Measurements from ENCODE around the gene SORBS1.

Gene SORBS1

GRCh38 chr10:95502377-95502776 is 58.8 kb downstream of the SORBS1 start:
- Histone ChIP-seq H3K36me3 (ENCODE audit: control insufficient read depth, insufficient read depth, low read length) (no peaks in the 10 kb centered on the region), H3K4me1 (ENCODE audit: control insufficient read depth, insufficient read depth, low read length, poor library complexity, severe bottlenecking) (peaks cover 6% of the 10 kb centered on the region), H3K4me3 (ENCODE audit: extremely low read depth, insufficient read depth, low read length, poor library complexity, severe bottlenecking) (no peak overlapping the region), H3K27ac (ENCODE audit: low read depth, low read length, severe bottlenecking) (no peak overlapping the region), H3K9me3 (ENCODE audit: control insufficient read depth, low read length) (no peaks in the 10 kb centered on the region)
- WGBS, 2 experiments (ENCODE audit: insufficient coverage in 2 of 2) = 100% methylated on average over 1 of the region's 1 CpG; no CpG with 5 or more reads in 1 of the 2 experiments

DNA sequence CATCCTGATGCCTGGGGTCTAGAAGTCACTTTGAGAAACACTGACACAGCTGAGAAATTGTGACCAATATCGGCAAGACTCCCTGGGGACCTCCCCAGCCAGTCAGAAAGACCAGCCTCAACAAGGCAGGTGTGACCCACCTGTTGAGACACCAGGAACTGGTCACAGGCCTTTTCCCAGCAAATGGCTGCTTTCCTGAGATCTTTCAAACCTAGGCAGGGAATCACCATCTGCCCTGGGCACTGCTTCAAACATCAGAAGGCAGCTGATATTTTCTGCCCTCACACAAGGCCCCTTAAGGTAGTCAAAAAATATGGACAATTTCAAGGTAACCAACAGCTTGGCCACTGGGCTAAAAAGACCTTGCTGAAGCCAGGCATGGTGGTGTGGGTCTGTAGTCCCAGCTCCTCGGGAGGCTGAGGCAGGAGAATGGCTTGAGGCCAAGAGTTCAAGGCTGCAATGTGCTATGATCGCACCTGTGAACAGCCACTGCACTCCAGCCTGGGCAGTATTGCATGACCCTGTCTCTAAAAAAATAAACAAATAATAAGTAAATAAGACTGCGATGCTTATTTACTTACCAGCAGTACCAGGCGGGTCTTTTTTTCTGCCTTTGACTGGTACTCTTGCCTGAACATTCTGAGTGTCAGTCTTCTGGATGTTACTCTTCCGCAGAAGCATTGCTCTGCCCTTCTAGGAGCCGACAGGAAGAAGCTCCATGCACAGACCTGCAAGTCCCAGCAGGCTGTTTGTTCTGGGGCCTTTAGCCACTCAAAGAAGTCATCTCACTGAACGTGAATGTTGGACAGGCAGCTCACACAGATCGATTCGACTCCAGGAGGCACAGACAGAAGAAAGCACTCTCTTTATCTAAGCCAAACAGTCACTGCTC is 59.7 kb downstream of the SORBS1 start:
- H3K27ac ChIP-seq (ENCODE audit: low read depth, low read length, severe bottlenecking) = no peak overlapping the region
- no peaks in the 10 kb centered on the region for H3K36me3 ChIP-seq (ENCODE audit: control insufficient read depth, insufficient read depth, low read length)
- no peaks in the 10 kb centered on the region for H3K9me3 ChIP-seq (ENCODE audit: control insufficient read depth, low read length)
- H3K4me1 ChIP-seq (ENCODE audit: control insufficient read depth, insufficient read depth, low read length, poor library complexity, severe bottlenecking) = peaks cover 6% of the 10 kb centered on the region
- 71 to 80% methylated on average over 7 to 9 of the region's 10 CpGs for WGBS, 2 experiments (ENCODE audit: insufficient coverage in 2 of 2)
- no peak overlapping the region for H3K4me3 ChIP-seq (ENCODE audit: extremely low read depth, insufficient read depth, low read length, poor library complexity, severe bottlenecking)

DNA sequence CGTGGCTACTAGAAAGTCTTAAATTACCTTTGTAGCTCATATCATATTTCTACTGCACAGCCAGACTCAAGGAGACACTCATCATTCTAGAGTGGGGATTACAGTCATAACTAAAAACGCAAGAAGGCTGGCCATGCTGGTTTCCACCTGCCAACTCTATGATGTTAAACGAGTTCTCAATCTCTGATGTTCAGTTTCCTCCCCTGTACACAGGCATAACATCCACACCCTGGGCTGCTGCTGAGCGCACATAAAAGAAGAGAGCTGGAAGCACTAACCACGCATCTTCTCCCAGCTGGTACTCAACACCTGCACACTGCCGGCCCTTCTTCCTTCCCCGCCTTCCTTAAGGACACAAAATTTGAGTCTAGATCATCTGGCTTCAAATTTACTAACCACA is 60.5 kb downstream of the SORBS1 start:
- no peak overlapping the region for H3K27ac ChIP-seq (ENCODE audit: low read depth, low read length, severe bottlenecking)
- H3K36me3 ChIP-seq (ENCODE audit: control insufficient read depth, insufficient read depth, low read length) = no peaks in the 10 kb centered on the region
- H3K4me3 ChIP-seq (ENCODE audit: extremely low read depth, insufficient read depth, low read length, poor library complexity, severe bottlenecking) = no peak overlapping the region
- 90 to 95% methylated on average over 4 to 5 of the region's 7 CpGs for WGBS, 2 experiments (ENCODE audit: insufficient coverage in 2 of 2)
- no peaks in the 10 kb centered on the region for H3K9me3 ChIP-seq (ENCODE audit: control insufficient read depth, low read length)
- H3K4me1 ChIP-seq (ENCODE audit: control insufficient read depth, insufficient read depth, low read length, poor library complexity, severe bottlenecking) = peaks cover 6% of the 10 kb centered on the region

- no peak overlapping the region for H3K27ac ChIP-seq (ENCODE audit: low read depth, low read length, severe bottlenecking)
- 61 to 90% methylated on average over 1 to 3 of the region's 4 CpGs for WGBS, 2 experiments (ENCODE audit: insufficient coverage in 2 of 2)
- H3K4me1 ChIP-seq (ENCODE audit: control insufficient read depth, insufficient read depth, low read length, poor library complexity, severe bottlenecking) = peaks cover 6% of the 10 kb centered on the region
- H3K9me3 ChIP-seq (ENCODE audit: control insufficient read depth, low read length) = no peaks in the 10 kb centered on the region
- no peaks in the 10 kb centered on the region for H3K36me3 ChIP-seq (ENCODE audit: control insufficient read depth, insufficient read depth, low read length)
- no peak overlapping the region for H3K4me3 ChIP-seq (ENCODE audit: extremely low read depth, insufficient read depth, low read length, poor library complexity, severe bottlenecking)
Observed at GRCh38 chr10:95500097-95500496, 61.1 kb downstream of the SORBS1 start.

DNA sequence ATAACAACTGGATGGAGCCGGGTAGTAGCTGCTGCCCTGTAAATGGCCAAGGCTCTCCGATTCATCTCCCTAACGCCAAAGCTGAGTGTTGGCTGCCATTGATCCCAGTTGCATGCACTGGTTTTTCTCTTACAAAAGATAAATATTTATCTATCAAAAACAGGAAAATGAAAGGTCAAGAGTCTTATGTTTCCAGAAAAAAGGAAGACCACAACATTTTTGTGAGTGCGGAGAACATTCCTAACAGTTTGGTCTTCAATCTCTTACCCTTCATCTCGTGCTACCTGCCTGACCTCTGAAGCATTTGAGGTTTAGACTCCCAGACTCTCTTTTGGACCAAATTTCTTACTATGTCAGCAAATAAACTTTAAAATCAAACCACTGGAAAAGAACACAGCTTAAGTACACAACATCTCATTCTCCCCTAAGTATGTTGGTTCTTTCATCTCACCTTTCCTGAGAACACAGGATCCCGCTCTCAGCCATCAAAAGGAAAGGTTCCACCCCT is 61.6 kb downstream of the SORBS1 start:
- H3K27ac ChIP-seq (ENCODE audit: low read depth, low read length, severe bottlenecking) = no peak overlapping the region
- WGBS, 2 experiments (ENCODE audit: insufficient coverage in 2 of 2) = 91 to 100% methylated on average over 5 of the region's 6 CpGs
- H3K4me1 ChIP-seq (ENCODE audit: control insufficient read depth, insufficient read depth, low read length, poor library complexity, severe bottlenecking) = peaks cover 6% of the 10 kb centered on the region
- no peaks in the 10 kb centered on the region for H3K36me3 ChIP-seq (ENCODE audit: control insufficient read depth, insufficient read depth, low read length)
- no peak overlapping the region for H3K4me3 ChIP-seq (ENCODE audit: extremely low read depth, insufficient read depth, low read length, poor library complexity, severe bottlenecking)
- H3K9me3 ChIP-seq (ENCODE audit: control insufficient read depth, low read length) = no peaks in the 10 kb centered on the region

- no peaks in the 10 kb centered on the region for H3K36me3 ChIP-seq (ENCODE audit: control insufficient read depth, insufficient read depth, low read length)
- no peak overlapping the region for H3K4me3 ChIP-seq (ENCODE audit: extremely low read depth, insufficient read depth, low read length, poor library complexity, severe bottlenecking)
- H3K4me1 ChIP-seq (ENCODE audit: control insufficient read depth, insufficient read depth, low read length, poor library complexity, severe bottlenecking) = peaks cover 9% of the 10 kb centered on the region
- H3K27ac ChIP-seq (ENCODE audit: low read depth, low read length, severe bottlenecking) = no peak overlapping the region
- 56% methylated on average over 3 of the region's 4 CpGs; no CpG with 5 or more reads in 1 of the 2 experiments for WGBS, 2 experiments (ENCODE audit: insufficient coverage in 2 of 2)
- H3K9me3 ChIP-seq (ENCODE audit: control insufficient read depth, low read length) = no peaks in the 10 kb centered on the region
Observed at GRCh38 chr10:95496951-95497350, 64.2 kb downstream of the SORBS1 start.

GRCh38 chr10:95496246-95496911 is 64.8 kb downstream of the SORBS1 start:
- H3K4me3 ChIP-seq (ENCODE audit: extremely low read depth, insufficient read depth, low read length, poor library complexity, severe bottlenecking) = no peak overlapping the region
- no peaks in the 10 kb centered on the region for H3K36me3 ChIP-seq (ENCODE audit: control insufficient read depth, insufficient read depth, low read length)
- peaks cover 6% of the 10 kb centered on the region for H3K4me1 ChIP-seq (ENCODE audit: control insufficient read depth, insufficient read depth, low read length, poor library complexity, severe bottlenecking)
- 78 to 88% methylated on average over 1 to 2 of the region's 2 CpGs for WGBS, 2 experiments (ENCODE audit: insufficient coverage in 2 of 2)
- H3K9me3 ChIP-seq (ENCODE audit: control insufficient read depth, low read length) = no peaks in the 10 kb centered on the region
- no peak overlapping the region for H3K27ac ChIP-seq (ENCODE audit: low read depth, low read length, severe bottlenecking)

DNA sequence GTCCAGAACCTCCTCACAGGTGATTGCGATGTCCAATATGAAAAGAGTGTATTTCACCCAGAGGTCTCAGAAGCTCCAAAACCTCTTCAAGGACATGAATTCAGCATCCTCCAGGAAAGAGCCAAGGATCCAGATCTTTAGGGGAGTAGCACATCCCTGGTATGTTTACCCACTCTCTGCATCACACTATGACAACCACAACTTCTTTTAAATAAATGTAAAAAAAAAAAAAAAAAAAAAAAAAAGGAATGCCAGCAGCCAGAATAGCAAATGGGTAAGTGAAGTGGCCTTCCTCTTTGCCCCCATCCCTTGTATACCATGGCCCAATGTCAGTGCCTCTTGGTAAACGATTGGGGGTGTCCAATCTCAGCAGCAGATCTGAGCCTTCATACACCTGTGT is 67.3 kb downstream of the SORBS1 start:
- WGBS, 2 experiments (ENCODE audit: insufficient coverage in 2 of 2) = 100% methylated on average over 1 of the region's 2 CpGs; no CpG with 5 or more reads in 1 of the 2 experiments
- Histone ChIP-seq H3K4me1 (ENCODE audit: control insufficient read depth, insufficient read depth, low read length, poor library complexity, severe bottlenecking) (peaks cover 6% of the 10 kb centered on the region), H3K4me3 (ENCODE audit: extremely low read depth, insufficient read depth, low read length, poor library complexity, severe bottlenecking) (no peak overlapping the region), H3K36me3 (ENCODE audit: control insufficient read depth, insufficient read depth, low read length) (no peaks in the 10 kb centered on the region), H3K27ac (ENCODE audit: low read depth, low read length, severe bottlenecking) (no peak overlapping the region), H3K9me3 (ENCODE audit: control insufficient read depth, low read length) (no peaks in the 10 kb centered on the region)

GRCh38 chr10:95487994-95488393 is 73.2 kb downstream of the SORBS1 start:
- Histone ChIP-seq H3K36me3 (ENCODE audit: control insufficient read depth, insufficient read depth, low read length) (no peaks in the 10 kb centered on the region), H3K4me1 (ENCODE audit: control insufficient read depth, insufficient read depth, low read length, poor library complexity, severe bottlenecking) (no peaks in the 10 kb centered on the region), H3K4me3 (ENCODE audit: extremely low read depth, insufficient read depth, low read length, poor library complexity, severe bottlenecking) (no peak overlapping the region), H3K9me3 (ENCODE audit: control insufficient read depth, low read length) (no peaks in the 10 kb centered on the region), H3K27ac (ENCODE audit: low read depth, low read length, severe bottlenecking) (no peak overlapping the region)

DNA sequence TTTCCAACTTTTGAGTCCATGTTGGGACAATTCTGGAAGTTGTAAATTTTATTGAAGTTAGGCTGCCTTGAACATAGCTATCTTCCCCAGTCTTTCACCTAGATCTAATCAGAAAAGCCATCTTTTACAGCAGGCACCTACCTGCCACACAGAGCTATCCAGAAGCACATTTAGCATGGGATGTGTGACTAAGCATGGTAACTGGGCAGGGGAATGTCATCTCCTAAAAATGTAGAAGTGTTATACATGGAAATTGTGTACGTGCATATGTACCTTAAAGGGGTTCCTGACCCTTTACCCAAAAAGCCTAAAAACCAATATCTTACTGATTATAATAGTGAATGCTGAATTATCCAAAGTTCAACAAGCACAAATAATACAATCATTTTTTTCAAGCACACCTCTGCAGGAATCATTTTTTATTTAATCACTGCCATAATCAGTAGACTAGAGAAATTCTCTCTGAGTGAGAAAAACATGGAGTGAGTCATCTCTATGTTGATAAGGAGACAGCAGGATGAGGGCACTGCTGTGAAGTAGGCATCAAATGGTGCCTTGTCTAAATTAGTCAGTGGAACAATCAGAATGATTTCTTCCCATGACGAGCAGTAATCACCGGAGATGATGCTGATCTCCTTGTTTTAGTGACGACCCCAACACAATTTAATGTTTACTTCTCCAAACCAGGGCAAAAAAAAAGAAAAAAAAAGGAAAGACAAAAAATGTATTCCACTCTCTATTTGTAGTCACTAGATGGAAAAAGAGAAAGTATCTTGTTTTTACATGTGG is 75.9 kb downstream of the SORBS1 start:
- H3K27ac ChIP-seq (ENCODE audit: low read depth, low read length, severe bottlenecking) = peak overlapping the region; percentile 20
- WGBS, 2 experiments (ENCODE audit: insufficient coverage in 2 of 2) = 88% methylated on average over 1 of the region's 4 CpGs; no CpG with 5 or more reads in 1 of the 2 experiments
- H3K9me3 ChIP-seq (ENCODE audit: control insufficient read depth, low read length) = no peaks in the 10 kb centered on the region
- no peaks in the 10 kb centered on the region for H3K36me3 ChIP-seq (ENCODE audit: control insufficient read depth, insufficient read depth, low read length)
- no peak overlapping the region for H3K4me3 ChIP-seq (ENCODE audit: extremely low read depth, insufficient read depth, low read length, poor library complexity, severe bottlenecking)
- no peaks in the 10 kb centered on the region for H3K4me1 ChIP-seq (ENCODE audit: control insufficient read depth, insufficient read depth, low read length, poor library complexity, severe bottlenecking)
